Measurements from ENCODE around the gene TGM6. TPM values are rescaled to one million over a fixed set of nuclear protein-coding genes. Genes with fewer than 3 reads are reported as not detected.

Gene TGM6
- polyA plus RNA-seq, 1 donor (not counting 4 experiments of a cell fraction or from before 2014, with no cell fraction given): not detected

DNA sequence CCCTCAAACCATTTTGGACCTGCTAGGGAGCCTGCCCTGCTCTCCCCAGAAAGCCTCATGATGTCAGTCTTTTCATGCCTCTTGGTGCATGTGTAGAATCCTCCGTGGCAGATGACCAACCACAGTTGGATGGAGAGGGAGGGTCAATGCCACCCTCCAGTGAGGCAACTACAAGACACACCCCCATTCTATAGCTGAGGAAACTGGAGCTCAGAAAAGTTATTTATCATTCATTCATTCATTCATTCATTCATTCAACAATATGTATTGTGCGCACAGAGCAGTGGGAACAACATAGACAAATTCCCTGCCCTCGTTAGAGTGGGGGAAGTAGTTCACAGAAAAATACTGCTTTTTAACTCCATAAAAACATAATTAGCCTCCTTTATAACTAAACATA is 73.1 kb downstream of the TGM6 start:
- no peaks in the 10 kb centered on the region for H3K9me3 ChIP-seq (ENCODE audit: control insufficient read depth, low read depth, low read length)
- peaks cover 13% of the 10 kb centered on the region for H3K4me1 ChIP-seq (ENCODE audit: control insufficient read depth, extremely low read depth, insufficient read depth, low read length)
- H3K27me3 ChIP-seq (ENCODE audit: control insufficient read depth, extremely low read depth, insufficient read depth, low read length): no peaks in the 10 kb centered on the region
- H4K20me1 ChIP-seq (ENCODE audit: control insufficient read depth, extremely low read depth, insufficient read depth, low read length): no peaks in the 10 kb centered on the region
- H3K9me1 ChIP-seq (ENCODE audit: control insufficient read depth, extremely low read depth, insufficient read depth, low read length): no peaks in the 10 kb centered on the region
- dilution Hi-C loops (cut with MboI; ENCODE audit: extremely low pct_ligation_motif_present, low sequenced_read_pairs): no loop called here
- FAIRE-seq (no peak), DNase-seq (ENCODE audit: low read depth, low spot score) (no peak)
- H3K4me2 ChIP-seq (ENCODE audit: control insufficient read depth, extremely low read depth, insufficient read depth, low read depth, low read length): no peak overlapping the region
- H3K9ac ChIP-seq (ENCODE audit: control insufficient read depth, extremely low read depth, insufficient read depth, low read length): no peak overlapping the region
- no peaks in the 10 kb centered on the region for H3K79me2 ChIP-seq (ENCODE audit: control insufficient read depth, insufficient read depth, low read length)
- TF ChIP-seq EZH2 (IDR thresholded peaks at IDR 0.05; ENCODE audit: low read length): no peak
- TF ChIP-seq, protein P1, sequence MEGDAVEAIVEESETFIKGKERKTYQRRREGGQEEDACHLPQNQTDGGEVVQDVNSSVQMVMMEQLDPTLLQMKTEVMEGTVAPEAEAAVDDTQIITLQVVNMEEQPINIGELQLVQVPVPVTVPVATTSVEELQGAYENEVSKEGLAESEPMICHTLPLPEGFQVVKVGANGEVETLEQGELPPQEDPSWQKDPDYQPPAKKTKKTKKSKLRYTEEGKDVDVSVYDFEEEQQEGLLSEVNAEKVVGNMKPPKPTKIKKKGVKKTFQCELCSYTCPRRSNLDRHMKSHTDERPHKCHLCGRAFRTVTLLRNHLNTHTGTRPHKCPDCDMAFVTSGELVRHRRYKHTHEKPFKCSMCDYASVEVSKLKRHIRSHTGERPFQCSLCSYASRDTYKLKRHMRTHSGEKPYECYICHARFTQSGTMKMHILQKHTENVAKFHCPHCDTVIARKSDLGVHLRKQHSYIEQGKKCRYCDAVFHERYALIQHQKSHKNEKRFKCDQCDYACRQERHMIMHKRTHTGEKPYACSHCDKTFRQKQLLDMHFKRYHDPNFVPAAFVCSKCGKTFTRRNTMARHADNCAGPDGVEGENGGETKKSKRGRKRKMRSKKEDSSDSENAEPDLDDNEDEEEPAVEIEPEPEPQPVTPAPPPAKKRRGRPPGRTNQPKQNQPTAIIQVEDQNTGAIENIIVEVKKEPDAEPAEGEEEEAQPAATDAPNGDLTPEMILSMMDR (optimal IDR thresholded peaks at IDR 0.05 in 1 of 3, IDR thresholded peaks at IDR 0.05 in 1 of 3, conservative IDR thresholded peaks at IDR 0.05 in 1 of 3; ENCODE audit: extremely low read depth in 1 of 3, insufficient read depth in 2 of 3, low read length in 3 of 3): no peak
- peaks cover 0 to 4% of the 10 kb centered on the region in 2 experiments for H3K36me3 ChIP-seq (ENCODE audit: control insufficient read depth in 2 of 2, extremely low read depth in 1 of 2, insufficient read depth in 2 of 2, low read length in 2 of 2)
- H2AFZ ChIP-seq (ENCODE audit: control insufficient read depth, low read length): no peak overlapping the region
- no peak overlapping the region for H3K27ac ChIP-seq (ENCODE audit: control insufficient read depth, insufficient read depth, low read length)
- H3K4me3 ChIP-seq (ENCODE audit: control insufficient read depth in 2 of 3, extremely low read depth in 1 of 3, insufficient read depth in 2 of 3, low read depth in 1 of 3, low read length in 3 of 3): no peak overlapping the region

DNA sequence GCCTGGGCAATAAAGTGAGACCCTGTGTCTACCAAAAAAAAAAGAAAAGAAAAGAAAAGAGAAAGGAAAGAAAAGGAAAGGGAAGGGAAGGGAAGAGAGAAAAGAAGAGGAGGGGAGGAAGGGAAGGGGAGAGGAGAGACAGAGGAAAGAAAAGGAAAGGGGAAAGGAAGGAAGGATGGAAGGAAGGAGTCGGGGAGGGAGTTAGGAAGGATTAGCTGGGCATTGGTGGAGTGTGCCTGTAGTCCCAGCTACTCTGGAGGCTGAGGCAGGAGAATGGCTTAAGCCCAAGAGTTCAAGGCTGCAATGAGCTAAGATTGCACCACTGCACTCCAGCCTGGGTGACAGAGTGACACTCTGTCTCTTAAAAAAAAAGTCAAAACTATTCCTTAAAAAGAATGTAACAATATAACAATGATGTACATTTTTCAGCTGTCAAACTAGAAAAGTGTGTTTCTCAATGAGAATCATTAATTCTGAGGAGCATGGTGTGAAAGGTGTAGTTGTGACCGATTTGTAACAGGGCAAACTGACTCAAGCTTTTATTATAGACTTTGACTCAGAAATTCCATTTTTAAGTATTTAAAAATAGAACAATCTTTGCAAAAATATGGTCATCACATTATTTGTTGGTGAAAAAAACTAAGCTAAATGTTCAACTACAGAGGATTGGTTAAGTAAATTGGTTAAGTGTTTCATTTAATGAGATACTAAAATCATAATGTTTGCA is 75.2 kb downstream of the TGM6 start:
- Histone ChIP-seq H2AFZ (ENCODE audit: control insufficient read depth, low read length) (no peak overlapping the region), H3K4me1 (ENCODE audit: control insufficient read depth, extremely low read depth, insufficient read depth, low read length) (peaks cover 12% of the 10 kb centered on the region), H3K9me1 (ENCODE audit: control insufficient read depth, extremely low read depth, insufficient read depth, low read length) (no peaks in the 10 kb centered on the region), H3K36me3 (ENCODE audit: control insufficient read depth in 2 of 2, extremely low read depth in 1 of 2, insufficient read depth in 2 of 2, low read length in 2 of 2) (peaks cover 6 to 12% of the 10 kb centered on the region in 2 experiments), H3K4me3 (ENCODE audit: control insufficient read depth in 2 of 3, extremely low read depth in 1 of 3, insufficient read depth in 2 of 3, low read depth in 1 of 3, low read length in 3 of 3) (no peak overlapping the region), H3K27ac (ENCODE audit: control insufficient read depth, insufficient read depth, low read length) (no peak overlapping the region), H3K9ac (ENCODE audit: control insufficient read depth, extremely low read depth, insufficient read depth, low read length) (no peak overlapping the region), H3K9me3 (ENCODE audit: control insufficient read depth, low read depth, low read length) (no peaks in the 10 kb centered on the region), H3K4me2 (ENCODE audit: control insufficient read depth, extremely low read depth, insufficient read depth, low read depth, low read length) (no peak overlapping the region), H3K79me2 (ENCODE audit: control insufficient read depth, insufficient read depth, low read length) (no peaks in the 10 kb centered on the region), H4K20me1 (ENCODE audit: control insufficient read depth, extremely low read depth, insufficient read depth, low read length) (no peaks in the 10 kb centered on the region), H3K27me3 (ENCODE audit: control insufficient read depth, extremely low read depth, insufficient read depth, low read length) (no peaks in the 10 kb centered on the region)
- DNase-seq (ENCODE audit: low read depth, low spot score) (no peak), FAIRE-seq (no peak)
- TF ChIP-seq EZH2 (IDR thresholded peaks at IDR 0.05; ENCODE audit: low read length): no peak
- TF ChIP-seq, protein P1 (optimal IDR thresholded peaks at IDR 0.05 in 1 of 3, IDR thresholded peaks at IDR 0.05 in 1 of 3, conservative IDR thresholded peaks at IDR 0.05 in 1 of 3; ENCODE audit: extremely low read depth in 1 of 3, insufficient read depth in 2 of 3, low read length in 3 of 3): no peak
- dilution Hi-C loops (cut with MboI; ENCODE audit: extremely low pct_ligation_motif_present, low sequenced_read_pairs): no loop called here

Measured in keratinocyte (primary cell).